Tibial artery (tissue), 4 donors: ENCODE measurements around the gene RASA1.

Experiments
- DNase-seq, 2 donors: peaks; one replicate each; pipeline ENCODE4 v3.0.0-alpha.2; 2019
- H3K27ac ChIP-seq, 2 donors: fragments of 200-600 bp; sonication (generic) in 1 of 2; 1 replicate in 1 of 2; 2 replicates in 1 of 2; pipeline ENCODE4 v1.5.1; 2018 to 2019; ENCODE audit warnings: mild to moderate bottlenecking in 1 of 2
- H3K27me3 ChIP-seq, 2 donors: fragments of 200-600 bp; sonication (generic) in 1 of 2; one replicate each; pipeline versions ENCODE4 v1.5.1 to v1.6.0; 2016 to 2019
- H3K36me3 ChIP-seq, 3 donors: fragments of 200-600 bp; sonication (generic) in 2 of 3; one replicate each; pipeline ENCODE4 v1.5.1; 2016 to 2019; ENCODE audit warnings: mild to moderate bottlenecking in 2 of 3
- H3K4me1 ChIP-seq, 4 donors: fragments of 200-600 bp; sonication (generic) in 2 of 4; 1 replicate in 3 of 4; 2 replicates in 1 of 4; pipeline ENCODE4 v1.5.1; 2016 to 2019
- H3K4me3 ChIP-seq, 2 donors: fragments of 200-600 bp; sonication (generic) in 1 of 2; 1 replicate in 1 of 2; 2 replicates in 1 of 2; pipeline ENCODE4 v1.5.1; 2018 to 2019; ENCODE audit warnings: mild to moderate bottlenecking in 2 of 2
- H3K9me3 ChIP-seq, 3 donors: fragments of 200-600 bp; sonication (generic) in 1 of 3; one replicate each; pipeline ENCODE4 v1.5.1; 2016 to 2019
- CTCF ChIP-seq, 2 experiments: fragments of 200-600 bp in 1 of 2; fragments of 450-650 bp in 1 of 2; IDR thresholded peaks; one replicate each; pipeline ENCODE4 v1.5.1; 2017 to 2019; ENCODE audit warnings: antibody characterized with exemption in 2 of 2, mild to moderate bottlenecking in 1 of 2, moderate library complexity in 1 of 2
- intact Hi-C: fragments of 100-400 bp; cut with DNase I; formaldehyde crosslinking; loops from one replicate; pipeline ENCODE4 v1.15.0; 2023; ENCODE audit warnings: low total_unique reads

Gene RASA1

GRCh38 chr5:87418506-87418905, 150.8 kb downstream of the RASA1 start:
- peaks cover 0 to 3% (median under 1%) of the 10 kb centered on the region in 4 donors for H3K4me1 ChIP-seq
- no peak overlapping the region for H3K27ac ChIP-seq
- DNase-seq = no peak
- H3K27me3 ChIP-seq = no peaks in the 10 kb centered on the region
- no peaks in the 10 kb centered on the region for H3K36me3 ChIP-seq
- no peak for TF ChIP-seq CTCF (IDR thresholded peaks at IDR 0.05)
- intact Hi-C loops = loop anchor here (10.0 kb wide), 1 partner anchor 154 kb away; the partner anchor contains the start of gene RASA1
- no peaks in the 10 kb centered on the region for H3K9me3 ChIP-seq
- no peak overlapping the region for H3K4me3 ChIP-seq

DNA sequence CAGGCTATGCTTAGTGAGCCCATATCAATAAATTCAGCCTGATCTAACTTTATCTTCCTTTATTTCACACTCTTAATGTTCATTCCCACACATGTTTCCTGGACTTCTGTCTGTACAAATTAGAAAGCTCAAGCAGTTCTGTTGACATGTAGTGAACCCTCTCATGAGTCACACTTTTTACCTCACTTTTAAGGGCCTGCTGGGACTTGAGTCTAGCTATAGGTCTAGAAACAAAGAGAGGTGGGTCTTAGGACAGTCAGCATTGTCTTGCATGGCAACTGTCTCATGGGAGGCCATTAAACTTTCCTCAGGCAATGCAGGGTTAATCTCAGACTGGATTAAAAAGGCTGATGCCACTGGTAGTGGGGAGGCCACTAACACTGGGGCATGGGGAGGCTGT, 153.6 kb downstream of the RASA1 start:
- Histone ChIP-seq H3K27ac (no peak overlapping the region), H3K4me3 (no peak overlapping the region), H3K36me3 (no peaks in the 10 kb centered on the region), H3K9me3 (no peaks in the 10 kb centered on the region), H3K4me1 (no peaks in the 10 kb centered on the region), H3K27me3 (no peaks in the 10 kb centered on the region)
- intact Hi-C loops = no loop called here
- no peak for DNase-seq
- no peak for TF ChIP-seq CTCF (IDR thresholded peaks at IDR 0.05)

GRCh38 chr5:87423755-87424154, 156.1 kb downstream of the RASA1 start:
- Histone ChIP-seq H3K9me3 (no peaks in the 10 kb centered on the region), H3K4me1 (no peaks in the 10 kb centered on the region), H3K27ac (no peak overlapping the region), H3K36me3 (no peaks in the 10 kb centered on the region), H3K27me3 (no peaks in the 10 kb centered on the region), H3K4me3 (no peak overlapping the region)
- intact Hi-C loops = no loop called here
- no peak for TF ChIP-seq CTCF (IDR thresholded peaks at IDR 0.05)
- DNase-seq = no peak

DNA sequence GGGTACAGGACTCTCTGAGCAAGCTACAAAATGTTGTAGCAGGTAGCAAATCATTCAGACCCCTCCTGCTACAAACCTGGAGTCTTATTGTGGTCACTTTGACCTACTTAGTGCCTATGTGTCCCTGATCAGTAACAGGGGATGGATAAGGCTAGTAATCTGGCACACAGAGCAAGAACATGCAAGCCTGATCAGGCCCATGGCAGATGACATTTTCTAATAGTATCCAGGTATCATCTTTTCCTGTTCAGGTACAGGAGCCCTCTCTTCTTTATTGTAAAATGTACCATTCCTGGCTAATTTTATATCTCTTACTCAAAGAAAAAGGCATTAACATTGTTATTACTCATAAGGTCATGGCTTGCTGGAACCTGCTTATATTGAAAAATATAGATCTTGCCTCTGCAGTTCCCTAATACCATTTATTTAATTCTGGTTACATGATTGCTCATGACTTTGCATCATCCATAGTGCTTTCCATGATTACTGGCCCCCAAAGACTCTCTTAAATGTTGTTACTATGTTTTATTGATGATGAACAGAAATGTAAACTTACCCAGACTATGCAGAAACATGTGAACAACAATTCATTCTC, 163.3 kb downstream of the RASA1 start:
- DNase-seq = no peak
- TF ChIP-seq CTCF (IDR thresholded peaks at IDR 0.05) = no peak
- Histone ChIP-seq H3K27me3 (no peaks in the 10 kb centered on the region), H3K4me1 (no peaks in the 10 kb centered on the region), H3K4me3 (no peak overlapping the region), H3K9me3 (no peaks in the 10 kb centered on the region), H3K27ac (no peak overlapping the region), H3K36me3 (no peaks in the 10 kb centered on the region)
- intact Hi-C loops = no loop called here

GRCh38 chr5:87432460-87432859, 164.8 kb downstream of the RASA1 start:
- DNase-seq = no peak
- H3K4me3 ChIP-seq = no peak overlapping the region
- intact Hi-C loops = no loop called here
- TF ChIP-seq CTCF (IDR thresholded peaks at IDR 0.05) = no peak
- H3K9me3 ChIP-seq = no peaks in the 10 kb centered on the region
- H3K27ac ChIP-seq = no peak overlapping the region
- no peaks in the 10 kb centered on the region for H3K27me3 ChIP-seq
- no peaks in the 10 kb centered on the region for H3K36me3 ChIP-seq
- no peaks in the 10 kb centered on the region for H3K4me1 ChIP-seq

DNA sequence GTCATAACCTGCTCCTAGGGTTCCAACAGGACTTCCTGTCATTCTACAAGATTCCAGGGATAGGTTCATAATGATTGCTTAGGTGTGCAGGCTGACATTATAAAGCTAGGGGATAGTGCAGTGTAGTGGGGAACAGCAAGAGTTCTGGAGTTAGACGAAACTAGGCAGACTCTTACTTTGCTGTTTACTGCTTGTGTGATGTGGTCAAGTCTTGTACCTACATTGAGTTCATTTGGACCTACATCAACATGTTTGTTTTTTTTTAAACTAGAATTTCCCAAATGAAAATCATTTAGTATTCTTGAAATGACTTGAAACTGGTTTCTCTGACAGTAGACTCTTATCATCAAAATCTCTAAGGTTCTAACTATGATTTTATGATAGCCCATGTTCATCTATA, 166.3 kb downstream of the RASA1 start:
- no peak for TF ChIP-seq CTCF (IDR thresholded peaks at IDR 0.05)
- intact Hi-C loops = no loop called here
- H3K27me3 ChIP-seq = no peaks in the 10 kb centered on the region

More for the DNA sequence above, 166.3 kb downstream of the RASA1 start:
- Histone ChIP-seq H3K4me3 (no peak overlapping the region), H3K27ac (no peak overlapping the region), H3K4me1 (no peaks in the 10 kb centered on the region), H3K36me3 (no peaks in the 10 kb centered on the region), H3K9me3 (no peaks in the 10 kb centered on the region)
- no peak for DNase-seq
